Measurements from ENCODE around the gene SSBP3. TPM values are rescaled to one million over a fixed set of nuclear protein-coding genes. Genes with fewer than 3 reads are reported as not detected.

SSBP3 gene
- polyA plus RNA-seq, 1 experiment = 34.3 TPM

DNA sequence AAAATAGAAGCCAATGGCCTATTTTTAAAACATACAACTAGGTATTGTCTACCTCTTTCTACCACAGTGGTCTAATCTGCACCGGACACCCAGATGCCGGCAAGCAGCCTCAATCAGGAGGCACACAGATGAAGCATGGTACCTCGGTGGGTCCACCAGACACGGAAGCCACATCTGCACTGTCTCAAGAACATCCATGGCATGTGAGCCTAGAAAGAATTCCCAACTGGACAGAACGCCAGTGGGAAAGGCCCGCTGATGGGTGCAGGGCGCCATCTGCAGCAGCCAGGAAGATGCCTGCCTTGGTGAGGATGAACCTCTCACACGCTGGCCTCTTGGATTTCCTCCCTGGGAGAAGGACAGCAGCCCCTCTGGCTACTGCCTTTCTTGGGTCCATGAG lies 126.7 kb downstream of the SSBP3 start:
- ChIA-PET POLR2A (no interaction called here), CTCF (no interaction called here)
- H3K27ac ChIP-seq (ENCODE audit: low read depth, low read length) = no peak overlapping the region
- H3K4me3 ChIP-seq (ENCODE audit: low read depth, low read length) = no peak overlapping the region
- no peaks in the 10 kb centered on the region for H3K27me3 ChIP-seq (ENCODE audit: control insufficient read depth, insufficient read depth, low read length)
- no peak for DNase-seq (ENCODE audit: low read depth, low spot score)
- TF ChIP-seq, protein P1, sequence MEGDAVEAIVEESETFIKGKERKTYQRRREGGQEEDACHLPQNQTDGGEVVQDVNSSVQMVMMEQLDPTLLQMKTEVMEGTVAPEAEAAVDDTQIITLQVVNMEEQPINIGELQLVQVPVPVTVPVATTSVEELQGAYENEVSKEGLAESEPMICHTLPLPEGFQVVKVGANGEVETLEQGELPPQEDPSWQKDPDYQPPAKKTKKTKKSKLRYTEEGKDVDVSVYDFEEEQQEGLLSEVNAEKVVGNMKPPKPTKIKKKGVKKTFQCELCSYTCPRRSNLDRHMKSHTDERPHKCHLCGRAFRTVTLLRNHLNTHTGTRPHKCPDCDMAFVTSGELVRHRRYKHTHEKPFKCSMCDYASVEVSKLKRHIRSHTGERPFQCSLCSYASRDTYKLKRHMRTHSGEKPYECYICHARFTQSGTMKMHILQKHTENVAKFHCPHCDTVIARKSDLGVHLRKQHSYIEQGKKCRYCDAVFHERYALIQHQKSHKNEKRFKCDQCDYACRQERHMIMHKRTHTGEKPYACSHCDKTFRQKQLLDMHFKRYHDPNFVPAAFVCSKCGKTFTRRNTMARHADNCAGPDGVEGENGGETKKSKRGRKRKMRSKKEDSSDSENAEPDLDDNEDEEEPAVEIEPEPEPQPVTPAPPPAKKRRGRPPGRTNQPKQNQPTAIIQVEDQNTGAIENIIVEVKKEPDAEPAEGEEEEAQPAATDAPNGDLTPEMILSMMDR (IDR thresholded peaks at IDR 0.05; ENCODE audit: low read depth, low read length) = no peak
- H3K9me3 ChIP-seq (ENCODE audit: control insufficient read depth, insufficient read depth, low read length) = no peaks in the 10 kb centered on the region

DNA sequence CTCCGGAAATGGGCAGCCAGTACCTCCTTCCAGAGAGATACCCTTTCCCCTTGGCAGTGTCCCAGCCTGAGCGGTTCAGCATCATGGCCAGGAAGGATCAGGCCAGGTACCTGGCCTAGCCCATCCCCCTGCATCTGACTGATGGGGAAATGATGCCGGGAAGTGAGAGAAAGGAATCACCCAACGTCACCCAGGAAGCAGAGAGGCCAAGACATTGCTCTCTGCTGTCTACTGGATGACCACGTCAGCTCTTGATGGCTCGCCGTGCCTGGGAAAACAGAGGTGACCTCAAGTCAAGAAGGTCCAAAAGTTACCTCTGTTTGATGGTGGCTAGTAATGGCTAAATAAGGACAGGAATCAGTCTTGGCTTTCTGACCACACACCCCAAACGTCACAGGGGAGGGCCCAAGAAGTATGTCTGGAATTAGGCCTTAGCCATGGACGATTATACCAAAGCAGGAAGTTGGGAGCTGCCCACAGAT lies 127.2 kb downstream of the SSBP3 start:
- H3K27ac ChIP-seq (ENCODE audit: low read depth, low read length) = no peak overlapping the region
- no peaks in the 10 kb centered on the region for H3K27me3 ChIP-seq (ENCODE audit: control insufficient read depth, insufficient read depth, low read length)
- no peaks in the 10 kb centered on the region for H3K9me3 ChIP-seq (ENCODE audit: control insufficient read depth, insufficient read depth, low read length)
- POLR2A ChIA-PET = no interaction called here
- H3K4me3 ChIP-seq (ENCODE audit: low read depth, low read length) = no peak overlapping the region
- CTCF ChIA-PET = no interaction called here
- DNase-seq (ENCODE audit: low read depth, low spot score) = no peak
- TF ChIP-seq, protein P1 (IDR thresholded peaks at IDR 0.05; ENCODE audit: low read depth, low read length) = no peak

DNA sequence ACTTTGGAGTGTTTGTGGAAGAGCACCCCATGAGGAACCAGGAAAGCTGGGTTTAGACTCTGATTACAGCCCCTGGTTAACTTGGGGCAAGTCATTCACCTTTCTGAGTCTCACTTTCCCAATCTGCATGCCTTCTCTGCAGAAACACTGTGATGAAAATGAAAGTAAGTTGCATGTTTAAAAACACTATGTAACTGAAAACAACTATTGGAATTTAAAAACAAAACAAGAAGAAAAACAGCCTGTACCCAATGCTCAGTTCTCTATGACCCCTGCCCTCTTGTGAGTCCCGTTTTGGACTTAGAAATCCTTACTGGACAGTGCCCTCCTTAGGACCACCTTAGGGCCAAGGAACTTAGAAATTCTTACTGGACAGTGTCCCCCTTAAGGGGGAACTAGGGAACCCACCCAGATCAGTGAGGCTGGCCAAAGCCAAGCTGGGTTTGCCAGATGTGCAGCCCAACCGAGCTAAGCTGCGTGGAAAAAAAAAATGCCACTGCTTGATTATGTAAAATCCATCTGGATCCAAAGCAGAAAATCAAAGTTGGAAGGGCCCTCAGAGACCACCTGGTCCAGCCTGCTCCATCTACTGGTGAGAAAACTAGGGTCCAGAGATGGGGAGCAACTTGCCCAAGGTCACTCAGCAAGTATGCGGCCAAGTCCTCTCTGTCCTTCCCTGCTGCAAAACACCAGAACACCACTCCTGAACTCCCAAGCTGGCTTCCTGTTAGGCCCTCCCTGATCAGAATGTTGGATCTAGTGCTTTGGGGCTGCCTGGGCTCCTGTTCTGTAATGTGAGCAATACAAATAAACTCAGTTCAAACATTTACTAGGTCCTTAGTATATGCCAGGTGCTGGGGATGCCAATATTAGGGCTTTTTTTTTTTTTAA lies 128.5 kb downstream of the SSBP3 start:
- TF ChIP-seq, protein P1 (IDR thresholded peaks at IDR 0.05; ENCODE audit: low read depth, low read length) = no peak
- no peak for DNase-seq (ENCODE audit: low read depth, low spot score)
- H3K4me3 ChIP-seq (ENCODE audit: low read depth, low read length) = no peak overlapping the region
- CTCF ChIA-PET = interaction anchor here (0.5 kb wide), 1 partner anchor 318 kb away, joined by 3 read pairs; no protein-coding TSS in a partner anchor
- POLR2A ChIA-PET = no interaction called here
- H3K27me3 ChIP-seq (ENCODE audit: control insufficient read depth, insufficient read depth, low read length) = no peaks in the 10 kb centered on the region
- no peaks in the 10 kb centered on the region for H3K9me3 ChIP-seq (ENCODE audit: control insufficient read depth, insufficient read depth, low read length)
- H3K27ac ChIP-seq (ENCODE audit: low read depth, low read length) = peak overlapping the region; percentile 52

DNA sequence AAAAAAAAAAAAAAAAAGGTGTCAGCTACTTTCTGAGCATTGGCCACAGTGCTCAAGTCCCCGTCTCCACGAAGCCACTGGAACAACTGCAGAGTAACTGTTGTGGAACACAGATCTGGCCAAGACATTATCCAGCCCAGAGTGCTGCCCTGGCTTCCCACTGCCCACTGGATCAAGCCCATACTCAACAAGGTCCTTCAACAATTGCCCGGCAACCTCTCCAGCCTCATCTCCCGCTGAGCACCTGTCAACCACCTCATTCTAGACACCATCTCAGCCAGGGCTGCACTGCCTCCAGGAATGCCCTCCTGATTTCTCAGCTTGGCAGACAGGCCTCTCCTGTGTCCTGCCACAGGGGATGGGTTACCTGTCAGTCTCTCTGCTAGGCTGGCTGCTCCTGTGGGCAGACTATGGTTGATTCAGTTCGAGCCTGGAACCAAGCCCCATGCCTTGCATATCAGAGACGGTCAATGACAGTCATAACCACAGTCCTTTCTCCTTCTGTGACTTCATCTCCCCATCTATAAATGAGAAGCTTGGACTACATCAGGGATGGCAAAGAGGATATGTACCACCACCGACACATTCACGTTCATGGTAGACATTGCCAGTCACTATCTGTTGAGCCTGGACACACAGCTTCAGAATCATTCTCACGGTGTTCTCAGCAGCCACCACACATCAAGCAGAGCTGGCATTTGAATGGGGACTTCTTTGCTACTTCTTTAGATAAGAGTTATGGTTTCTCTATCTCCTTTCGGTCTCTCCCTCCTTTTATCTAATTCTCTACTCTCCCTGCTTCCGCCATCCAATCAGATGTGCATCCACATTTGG lies 129.4 kb downstream of the SSBP3 start:
- Histone ChIP-seq H3K27ac (ENCODE audit: low read depth, low read length) (peak overlapping the region; percentile 12), H3K9me3 (ENCODE audit: control insufficient read depth, insufficient read depth, low read length) (no peaks in the 10 kb centered on the region), H3K27me3 (ENCODE audit: control insufficient read depth, insufficient read depth, low read length) (no peaks in the 10 kb centered on the region), H3K4me3 (ENCODE audit: low read depth, low read length) (no peak overlapping the region)
- no peak for DNase-seq (ENCODE audit: low read depth, low spot score)
- TF ChIP-seq, protein P1 (IDR thresholded peaks at IDR 0.05; ENCODE audit: low read depth, low read length) = no peak
- CTCF ChIA-PET = no interaction called here
- POLR2A ChIA-PET = no interaction called here
